HG03045 (cell line): ENCODE data around the gene CMTM2.
A peak's percentile ranks its signal among the peaks of the same experiment; 100 is the strongest.

Experiments
- ATAC-seq: cut with Tn5 transposase; IDR thresholded peaks from one replicate; pipeline ENCODE4 v1.9.1; 2021; ENCODE audit warnings: mild to moderate bottlenecking, moderate library complexity; ENCODE audit not compliant: unreplicated experiment

The CMTM2 gene

DNA sequence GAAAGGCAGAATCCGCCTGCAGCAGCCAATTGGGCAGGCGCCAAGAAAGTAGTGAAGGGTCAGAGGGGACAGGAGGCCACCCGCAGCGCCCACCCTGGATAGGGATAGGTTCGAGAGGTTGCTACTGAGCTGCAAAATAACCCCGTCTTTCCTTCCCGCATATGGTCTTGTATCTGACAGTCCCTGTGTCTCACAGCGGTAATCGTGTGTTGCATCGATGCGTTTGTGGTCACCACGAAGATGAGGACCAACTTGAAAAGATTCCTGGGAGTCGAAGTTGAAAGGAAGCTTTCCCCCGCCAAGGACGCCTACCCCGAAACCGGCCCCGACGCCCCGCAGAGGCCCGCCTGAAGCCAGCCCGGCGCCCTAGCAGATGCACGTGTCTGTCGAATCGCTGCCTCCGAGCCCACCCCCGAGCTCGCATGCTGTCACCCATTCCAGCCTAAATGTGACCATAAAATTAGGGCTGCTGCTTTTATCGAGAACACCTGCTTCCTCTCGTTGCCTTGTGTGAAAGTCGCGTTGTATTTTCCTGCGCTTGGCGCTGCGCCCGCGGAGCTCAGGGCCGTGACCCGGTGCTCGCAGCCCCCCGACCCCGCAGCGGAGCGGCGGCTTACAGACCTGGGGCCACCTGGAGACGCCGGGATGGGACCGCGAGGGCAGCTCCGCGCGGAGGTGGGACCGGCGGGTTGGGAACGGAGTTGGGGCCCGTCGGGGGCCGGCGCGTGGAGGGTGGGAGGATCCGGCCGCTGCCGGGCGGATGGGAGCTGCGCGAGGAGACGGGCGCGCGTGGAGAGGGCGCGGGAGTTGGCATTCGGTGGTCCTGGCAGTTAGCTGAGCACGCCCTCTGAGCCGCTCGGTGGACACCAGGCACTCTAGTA, at the start of gene CMTM2:
CMTM2 (plus strand) TSS at position 813 of the 881 bp plus-strand sequence. CDS start 145 bp downstream, outside the sequence.
- no peak for ATAC-seq

DNA sequence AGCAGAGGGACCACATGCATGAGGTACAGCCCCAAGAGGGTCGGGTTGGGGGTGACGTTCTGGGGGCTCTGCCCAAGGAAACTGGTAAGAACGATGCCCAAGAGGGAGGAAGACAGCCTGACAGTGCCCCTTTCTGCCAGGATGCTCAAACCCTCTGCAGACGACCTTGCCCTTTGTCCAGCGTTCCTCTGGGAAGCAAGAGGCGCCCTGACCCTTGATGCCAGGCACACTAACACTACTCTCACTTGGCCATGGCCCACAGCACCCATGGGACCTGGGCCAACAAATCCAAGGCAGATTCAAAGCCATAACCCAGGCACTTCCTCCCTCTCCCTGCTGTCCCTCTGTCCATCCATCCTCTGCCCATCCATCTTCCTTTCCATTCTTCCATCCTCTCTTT, 49.8 kb upstream of the CMTM2 start:
- ATAC-seq, result no peak

GRCh38 chr16:66534376-66534799, 44.9 kb upstream of the CMTM2 start:
- ATAC-seq, result no peak

DNA sequence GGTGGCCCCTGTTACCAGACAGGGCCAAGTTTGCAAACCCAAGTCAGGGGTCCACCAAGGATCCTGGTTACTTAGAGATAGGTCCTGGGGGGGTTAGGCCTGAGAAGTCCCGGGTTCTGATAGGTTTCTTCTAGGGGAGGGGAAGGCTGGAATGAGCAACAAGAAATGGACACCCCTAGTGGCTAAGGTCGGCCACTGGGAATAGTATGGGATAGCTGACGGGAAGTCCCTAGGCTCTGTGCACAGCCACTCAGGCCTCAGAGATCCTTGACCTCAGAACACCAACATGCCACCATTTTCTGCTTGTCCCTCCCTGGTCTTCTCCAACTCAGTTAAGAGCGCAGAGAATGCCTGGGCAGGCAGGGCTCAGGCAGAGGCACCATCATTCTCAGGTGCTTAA, 42.7 kb upstream of the CMTM2 start:
- no peak for ATAC-seq

DNA sequence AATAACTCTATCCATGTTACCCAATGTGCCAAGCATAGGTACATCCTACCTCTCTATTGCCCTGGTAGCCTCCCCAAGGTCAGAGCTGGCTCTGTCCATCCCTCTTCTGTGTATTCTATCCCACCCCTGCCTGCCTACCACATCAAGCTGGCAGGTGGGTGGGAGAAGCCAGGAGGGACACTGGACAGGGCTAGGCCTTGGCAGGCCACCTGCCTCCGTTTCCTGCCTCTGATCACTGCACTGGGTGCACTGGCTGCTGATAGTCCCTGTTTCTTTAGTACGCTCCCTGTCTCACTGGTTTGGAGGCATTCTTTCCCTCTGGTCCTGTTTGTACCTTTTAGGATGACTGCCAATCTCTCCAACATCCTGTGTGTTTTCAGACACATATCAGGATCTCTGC, 42.0 kb upstream of the CMTM2 start:
- no peak for ATAC-seq

- no peak for ATAC-seq
These were observed 40.4 kb upstream of the CMTM2 start for GRCh38 chr16:66538910-66539309.

GRCh38 chr16:66539623-66540469, 39.4 kb upstream of the CMTM2 start:
- ATAC-seq, result no peak

- no peak for ATAC-seq
These were observed 37.6 kb upstream of the CMTM2 start for GRCh38 chr16:66541388-66542355.

DNA sequence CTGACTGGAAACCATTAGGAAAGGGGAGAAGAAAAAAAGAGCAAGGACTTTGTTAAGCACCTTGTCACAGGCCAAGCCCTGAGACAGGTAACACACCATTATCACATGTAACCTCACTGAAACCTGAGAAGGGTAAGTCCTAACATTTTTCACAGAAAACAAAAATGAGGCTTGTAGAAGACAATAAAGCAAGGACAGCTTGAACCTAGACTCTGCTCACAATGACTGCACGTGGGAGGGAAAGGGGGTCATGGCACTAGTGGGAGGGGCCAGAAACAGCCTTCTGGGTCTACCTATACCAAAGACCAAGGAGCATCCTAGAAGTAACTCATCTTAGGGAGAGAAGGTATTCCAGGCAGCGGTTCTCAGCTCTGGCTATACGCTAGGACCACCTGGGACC, 36.9 kb upstream of the CMTM2 start:
- no peak for ATAC-seq

- no peak for ATAC-seq
These were observed 35.7 kb upstream of the CMTM2 start for GRCh38 chr16:66543541-66543940.

- ATAC-seq, result no peak
These were observed 35.1 kb upstream of the CMTM2 start for GRCh38 chr16:66544016-66544757.

- no peak for ATAC-seq
These were observed 31.9 kb upstream of the CMTM2 start for GRCh38 chr16:66547101-66547989.

- ATAC-seq, result no peak
These were observed 31.2 kb upstream of the CMTM2 start for GRCh38 chr16:66548068-66548467.

GRCh38 chr16:66548868-66549267, 30.4 kb upstream of the CMTM2 start:
- ATAC-seq, result no peak

- ATAC-seq, result peak; percentile 38
These were observed 29.8 kb upstream of the CMTM2 start, which contains the start of gene TK2 for GRCh38 chr16:66549284-66550131. TK2 (minus strand) TSS chr16:66550122; CDS start chr16:66550061, 61 bp downstream.

DNA sequence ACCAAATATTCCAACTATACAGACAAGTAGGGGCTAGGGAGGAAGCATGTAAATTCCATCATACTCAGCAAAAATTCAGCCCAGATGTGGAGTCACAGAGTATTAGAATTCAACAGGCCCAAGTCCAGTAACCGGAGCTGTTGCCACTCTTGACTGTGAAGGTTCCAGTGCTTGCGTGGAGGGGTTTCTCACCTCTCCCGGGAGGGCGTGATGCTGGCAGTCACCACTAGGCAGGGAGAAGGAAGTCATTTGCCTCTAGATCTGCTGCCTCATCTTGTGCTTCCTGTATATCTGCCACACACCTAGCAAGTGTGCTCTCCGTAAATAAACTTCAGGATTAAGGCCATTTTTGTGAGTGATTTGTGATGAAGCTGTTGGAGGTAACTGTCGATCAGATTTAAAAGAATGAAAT, 27.9 kb upstream of the CMTM2 start:
- ATAC-seq, result no peak

DNA sequence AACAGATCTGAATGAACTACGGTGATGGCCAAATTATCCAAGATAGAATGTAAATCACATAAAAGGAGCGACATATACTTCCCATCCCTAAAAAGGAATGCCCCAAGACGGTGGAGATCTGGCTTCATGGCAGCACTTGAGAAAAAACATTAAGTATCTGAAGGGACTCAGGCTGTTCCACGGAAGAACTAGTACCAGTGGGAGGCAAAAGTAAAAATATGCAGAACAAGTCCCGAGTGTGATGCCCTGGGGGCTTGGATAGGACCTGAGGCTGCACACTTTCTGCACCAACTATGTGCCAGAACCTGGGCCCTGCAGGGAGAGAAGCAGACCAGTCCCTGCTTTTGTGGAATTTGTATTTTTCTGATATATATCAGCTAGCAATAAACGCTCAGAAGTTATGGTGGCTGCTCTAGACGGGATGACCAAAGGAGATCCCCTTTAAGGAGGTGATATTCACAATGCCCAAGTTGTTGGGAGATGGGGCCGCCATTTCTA, 27.4 kb upstream of the CMTM2 start:
- ATAC-seq, result no peak
